Measurements from ENCODE around the gene DIAPH1.

DIAPH1 gene

DNA sequence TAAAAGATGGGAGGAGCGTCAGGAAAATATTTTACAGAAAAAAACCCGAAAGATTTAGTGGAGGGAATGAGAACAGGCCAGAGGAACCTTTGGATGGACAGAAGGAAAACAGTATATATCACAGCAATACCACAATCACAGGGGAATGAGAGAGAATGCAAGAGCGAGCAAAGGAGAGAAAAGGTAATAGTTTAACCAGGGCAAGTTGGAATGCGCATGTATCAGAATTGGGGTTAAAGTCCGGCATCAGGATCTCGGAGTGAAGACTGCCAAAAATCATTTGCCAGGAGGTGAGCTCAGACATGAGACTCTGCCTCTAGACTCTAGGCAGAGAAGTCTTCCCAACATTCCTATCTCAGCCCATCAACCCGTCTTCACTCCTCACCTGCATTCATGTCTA, 93.1 kb downstream of the DIAPH1 start:
- peak overlapping the region; percentile 42 to 70 for H3K27ac Mint-ChIP-seq
- DNase-seq (no peak), ATAC-seq (replicated peaks) (no peak)
- H3K4me3 Mint-ChIP-seq = no peak overlapping the region
- H3K9me3 Mint-ChIP-seq = no peaks in the 10 kb centered on the region
- peaks cover 4 to 14% of the 10 kb centered on the region in 2 donors for H3K4me1 Mint-ChIP-seq (ENCODE audit: low read depth in 2 of 2)
- H3K36me3 Mint-ChIP-seq (ENCODE audit: insufficient read depth) = peaks cover 66% of the 10 kb centered on the region
- no peaks in the 10 kb centered on the region for H3K27me3 Mint-ChIP-seq

DNA sequence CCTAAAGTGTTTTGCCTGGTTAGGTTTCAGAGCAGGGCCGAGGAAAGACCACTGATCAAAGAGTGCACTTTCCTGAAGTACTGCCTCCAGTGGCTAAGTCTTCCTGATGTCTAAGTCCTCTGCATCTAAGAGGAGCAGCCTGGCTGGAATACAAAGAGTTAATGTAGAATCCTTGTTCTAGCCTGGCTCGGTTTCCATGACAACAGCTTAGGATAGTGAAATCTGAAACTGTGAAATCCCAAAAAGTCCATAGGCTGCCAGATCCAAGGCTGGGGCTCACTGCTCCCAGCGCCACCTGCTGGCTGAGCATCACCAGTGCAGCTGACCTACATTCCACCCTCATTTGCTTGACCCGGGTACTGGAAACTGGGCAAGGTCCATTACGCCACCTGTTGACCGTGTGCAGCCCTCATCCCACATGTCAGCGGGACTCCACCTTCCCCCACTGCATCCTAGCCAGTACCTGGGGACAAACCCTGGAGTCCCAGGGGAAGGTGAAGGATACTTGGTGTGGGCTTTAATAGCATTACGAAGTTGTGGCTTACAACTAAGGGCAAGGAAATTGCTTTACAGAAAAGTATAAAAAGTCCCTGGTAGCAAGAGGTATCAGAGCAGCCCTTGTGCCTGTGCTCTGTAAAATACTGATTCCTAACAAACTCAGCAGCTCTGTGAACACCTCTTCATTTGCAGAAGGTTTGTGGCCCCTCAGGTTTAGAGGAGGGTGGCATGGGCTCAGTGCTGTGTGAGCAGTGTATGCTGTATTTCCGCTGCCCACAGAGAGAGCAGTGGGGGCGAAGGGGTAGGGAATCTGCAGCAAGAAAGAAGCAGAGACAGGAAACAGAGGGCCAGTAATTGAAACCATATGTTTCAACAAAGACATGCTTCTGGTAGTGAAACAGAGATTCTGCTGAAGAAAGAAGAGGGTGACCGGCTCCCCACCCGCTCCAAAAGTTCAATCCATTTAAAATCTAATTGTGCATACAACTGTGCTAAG, 93.9 kb downstream of the DIAPH1 start:
- peak; percentile 85 for ATAC-seq (replicated peaks)
- Mint-ChIP-seq H3K4me3 (no peak overlapping the region), H3K4me1 (ENCODE audit: low read depth in 2 of 2) (peaks cover 7 to 14% of the 10 kb centered on the region in 2 donors), H3K27me3 (no peaks in the 10 kb centered on the region), H3K36me3 (ENCODE audit: insufficient read depth) (peaks cover 74% of the 10 kb centered on the region), H3K9me3 (no peaks in the 10 kb centered on the region), H3K27ac (peak overlapping the region; percentile 42 to 70)
- DNase-seq = peak; percentile 38 to 49 (median 45)

DNA sequence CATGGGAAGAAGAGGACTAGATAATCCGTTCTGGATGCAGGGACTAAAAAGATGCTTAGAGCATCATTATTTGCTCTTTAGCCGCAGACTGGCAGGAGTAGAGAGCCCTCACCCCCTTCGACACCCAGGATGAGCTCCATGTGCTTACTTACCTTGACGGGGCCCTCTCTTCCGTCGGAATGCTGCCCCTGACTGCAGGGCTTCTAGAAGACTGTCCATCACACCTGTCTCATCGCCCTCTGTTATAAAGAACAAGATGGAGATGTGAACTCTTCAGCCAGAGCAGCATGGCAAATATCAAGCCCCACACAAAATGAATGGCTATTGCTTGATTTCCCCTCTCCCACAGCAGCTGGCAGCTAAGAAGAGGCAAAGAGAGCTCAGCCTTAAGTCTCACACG, 94.8 kb downstream of the DIAPH1 start:
- Mint-ChIP-seq H3K27me3 (no peaks in the 10 kb centered on the region), H3K4me1 (ENCODE audit: low read depth in 2 of 2) (peaks cover 7 to 14% of the 10 kb centered on the region in 2 donors), H3K9me3 (no peaks in the 10 kb centered on the region), H3K27ac (no peak overlapping the region), H3K4me3 (no peak overlapping the region), H3K36me3 (ENCODE audit: insufficient read depth) (peaks cover 83% of the 10 kb centered on the region)
- DNase-seq (no peak), ATAC-seq (replicated peaks) (no peak)

DNA sequence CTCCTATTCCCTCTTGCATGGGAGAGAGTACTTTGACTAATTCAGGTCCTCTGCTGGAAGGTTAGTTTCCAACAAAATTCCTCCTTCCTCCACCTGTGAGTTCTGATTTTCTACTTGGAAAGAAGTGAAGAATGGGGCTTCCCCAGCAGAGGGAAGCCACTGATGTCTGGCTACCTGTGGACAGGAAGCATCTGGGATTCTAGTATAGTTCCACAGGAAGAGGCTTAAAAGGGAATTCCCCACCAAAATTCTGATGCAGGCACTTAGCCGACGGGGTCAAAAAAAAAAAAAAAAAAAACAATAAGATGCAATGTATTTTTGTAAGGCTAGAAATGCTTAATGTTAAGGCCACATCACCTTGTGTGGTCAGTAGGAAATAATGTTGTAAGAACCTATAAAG, 96.5 kb downstream of the DIAPH1 start:
- Mint-ChIP-seq H3K9me3 (no peaks in the 10 kb centered on the region), H3K4me1 (ENCODE audit: low read depth in 2 of 2) (peaks cover 7 to 15% of the 10 kb centered on the region in 2 donors), H3K27me3 (no peaks in the 10 kb centered on the region), H3K4me3 (no peak overlapping the region), H3K27ac (peak overlapping the region; percentile 20 to 58), H3K36me3 (ENCODE audit: insufficient read depth) (peaks cover 93% of the 10 kb centered on the region)
- no peak for ATAC-seq (replicated peaks)
- no peak for DNase-seq

DNA sequence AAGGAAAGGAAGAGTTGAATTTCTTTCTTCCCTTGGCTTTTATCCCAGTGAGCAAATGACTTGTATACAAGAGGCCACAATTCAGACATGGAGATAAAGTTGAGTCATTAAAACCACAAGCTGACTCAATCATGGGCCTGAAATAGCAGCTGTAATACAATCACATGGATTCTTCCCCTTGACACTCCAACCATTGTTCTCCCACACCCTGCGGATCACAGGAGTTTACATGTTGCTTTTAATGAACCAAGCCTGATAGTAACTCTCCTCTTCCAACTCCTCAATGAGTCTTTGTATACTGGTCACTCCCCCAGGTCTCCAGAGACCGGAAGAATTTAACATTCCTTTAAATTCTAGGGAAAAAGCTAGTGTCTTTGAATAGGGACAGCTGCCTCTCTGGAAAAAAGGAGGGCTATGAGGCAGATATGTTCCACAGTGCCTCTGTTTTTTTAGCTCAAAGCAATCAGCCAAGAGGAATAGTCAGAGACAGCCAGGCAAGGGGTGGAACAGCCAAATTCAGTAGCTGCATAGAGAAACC, 97.5 kb downstream of the DIAPH1 start:
- Mint-ChIP-seq H3K27me3 (no peaks in the 10 kb centered on the region), H3K4me1 (ENCODE audit: low read depth in 2 of 2) (peaks cover 13 to 23% of the 10 kb centered on the region in 2 donors), H3K9me3 (no peaks in the 10 kb centered on the region), H3K4me3 (no peak overlapping the region), H3K27ac (peak overlapping the region in 1 of 2 donors; percentile 58), H3K36me3 (ENCODE audit: insufficient read depth) (peaks cover 93% of the 10 kb centered on the region)
- no peak for DNase-seq
- no peak for ATAC-seq (replicated peaks)

DNA sequence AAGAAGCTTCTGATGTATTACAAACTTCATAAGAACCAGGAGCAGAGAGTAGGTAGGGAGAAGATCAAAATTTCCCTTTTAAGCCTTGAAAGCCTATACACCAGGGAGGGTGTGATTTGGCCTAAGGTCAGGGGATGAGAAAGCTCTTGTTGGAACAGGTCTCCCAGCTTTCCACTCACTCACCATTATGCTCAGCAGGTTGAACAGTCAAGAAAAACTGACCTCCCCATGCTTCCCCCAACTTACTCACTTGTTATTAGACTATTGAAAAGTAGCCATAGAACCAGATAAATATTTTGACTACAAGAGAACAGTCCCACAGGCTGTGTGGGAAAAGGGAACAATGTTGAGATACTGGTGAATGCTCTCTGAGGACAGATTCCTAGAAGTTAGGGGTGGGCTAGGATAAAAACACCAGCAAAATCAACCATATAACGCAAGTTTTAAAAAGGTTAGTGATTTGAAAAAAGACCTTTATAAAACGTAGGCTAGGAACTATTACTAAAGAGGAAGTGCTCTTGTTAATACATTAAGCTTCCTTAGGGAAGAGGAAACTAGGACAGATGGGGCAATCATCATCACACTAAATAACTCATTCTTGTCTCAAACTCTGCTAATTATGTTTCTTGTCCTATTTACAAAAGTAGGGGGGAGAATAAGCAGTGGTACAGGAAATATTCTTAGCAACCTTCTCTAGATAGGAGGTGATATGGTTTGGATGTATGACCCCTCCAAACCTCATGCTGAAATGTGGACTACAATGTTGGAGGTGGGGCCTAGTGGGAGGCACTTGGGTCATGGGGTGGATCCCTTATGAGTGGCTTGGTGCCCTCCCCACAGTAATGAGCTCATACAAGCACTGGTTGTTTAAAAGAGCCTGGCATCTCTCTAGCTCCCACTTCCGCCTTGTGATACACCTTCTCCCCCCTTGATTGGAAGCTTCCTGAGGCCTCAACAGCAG, 98.9 kb downstream of the DIAPH1 start:
- Mint-ChIP-seq H3K4me1 (ENCODE audit: low read depth in 2 of 2) (peaks cover 20 to 28% of the 10 kb centered on the region in 2 donors), H3K27ac (peak overlapping the region; percentile 20 to 54), H3K4me3 (no peak overlapping the region), H3K27me3 (no peaks in the 10 kb centered on the region), H3K36me3 (ENCODE audit: insufficient read depth) (peaks cover 95% of the 10 kb centered on the region), H3K9me3 (no peaks in the 10 kb centered on the region)
- no peak for ATAC-seq (replicated peaks)
- no peak for DNase-seq

DNA sequence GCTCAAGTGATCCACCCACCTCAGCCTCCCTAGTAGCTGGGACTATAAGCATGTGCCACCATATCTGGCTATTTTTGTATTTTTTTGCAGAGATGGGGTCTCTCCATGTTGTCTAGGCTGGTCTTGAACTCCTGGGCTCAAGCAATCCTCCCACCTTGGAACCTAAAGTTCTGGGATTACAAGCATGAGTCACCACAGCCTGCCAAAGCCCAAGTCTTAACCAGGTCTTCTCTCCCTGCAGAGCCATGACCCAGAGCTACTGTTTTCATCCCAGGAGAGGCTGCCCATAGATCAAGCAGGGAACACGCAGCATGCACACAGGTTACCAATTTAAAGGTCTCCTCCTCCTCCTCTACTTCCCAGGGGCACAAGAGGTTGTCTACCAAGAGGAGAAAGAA, 100.2 kb downstream of the DIAPH1 start:
- H3K27ac Mint-ChIP-seq = peak overlapping the region; percentile 5 to 19
- H3K27me3 Mint-ChIP-seq = no peaks in the 10 kb centered on the region
- H3K36me3 Mint-ChIP-seq (ENCODE audit: insufficient read depth) = peaks cover 88% of the 10 kb centered on the region
- DNase-seq (no peak), ATAC-seq (replicated peaks) (no peak)
- peaks cover 29 to 34% of the 10 kb centered on the region in 2 donors for H3K4me1 Mint-ChIP-seq (ENCODE audit: low read depth in 2 of 2)
- H3K4me3 Mint-ChIP-seq = no peak overlapping the region
- H3K9me3 Mint-ChIP-seq = no peaks in the 10 kb centered on the region

DNA sequence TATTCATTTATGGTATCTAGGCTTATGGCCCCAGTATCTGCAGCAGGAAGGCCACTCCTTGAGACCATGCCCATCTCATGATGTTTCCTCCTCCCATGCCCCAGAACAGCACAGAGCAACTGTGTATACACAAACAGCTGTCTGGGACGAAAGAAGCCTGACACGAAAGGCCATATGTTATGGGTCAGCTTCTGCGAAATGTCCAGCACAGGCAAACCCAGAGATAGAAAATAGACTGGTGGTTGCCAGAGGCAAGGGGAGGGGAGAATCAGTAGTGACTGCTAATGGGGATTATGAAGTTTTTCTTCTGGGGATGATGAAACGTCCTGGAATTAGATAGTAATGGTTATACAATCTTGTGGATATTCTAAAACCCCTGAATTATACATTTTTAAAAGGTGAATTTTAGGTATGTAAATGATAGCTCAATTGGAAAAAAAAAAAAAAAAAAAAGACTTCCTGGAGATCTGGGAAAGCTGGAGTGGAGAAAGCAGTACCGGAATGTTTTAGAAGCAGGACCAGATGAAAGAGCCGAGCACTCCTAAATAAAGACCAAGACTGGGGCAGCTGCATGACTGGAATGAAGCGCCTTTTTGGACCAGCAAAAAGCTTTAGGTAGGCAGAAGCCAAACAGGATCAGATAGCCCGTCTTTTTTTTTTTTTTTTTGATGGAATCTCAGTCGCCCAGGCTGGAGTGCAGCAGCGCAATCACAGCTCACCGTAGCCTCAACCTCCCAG, 100.8 kb downstream of the DIAPH1 start:
- Mint-ChIP-seq H3K27me3 (no peaks in the 10 kb centered on the region), H3K36me3 (ENCODE audit: insufficient read depth) (peaks cover 88% of the 10 kb centered on the region), H3K4me3 (no peak overlapping the region), H3K4me1 (ENCODE audit: low read depth in 2 of 2) (peaks cover 33 to 39% of the 10 kb centered on the region in 2 donors), H3K27ac (peak overlapping the region; percentile 19 to 75), H3K9me3 (no peaks in the 10 kb centered on the region)
- DNase-seq (no peak), ATAC-seq (replicated peaks) (no peak)

DNA sequence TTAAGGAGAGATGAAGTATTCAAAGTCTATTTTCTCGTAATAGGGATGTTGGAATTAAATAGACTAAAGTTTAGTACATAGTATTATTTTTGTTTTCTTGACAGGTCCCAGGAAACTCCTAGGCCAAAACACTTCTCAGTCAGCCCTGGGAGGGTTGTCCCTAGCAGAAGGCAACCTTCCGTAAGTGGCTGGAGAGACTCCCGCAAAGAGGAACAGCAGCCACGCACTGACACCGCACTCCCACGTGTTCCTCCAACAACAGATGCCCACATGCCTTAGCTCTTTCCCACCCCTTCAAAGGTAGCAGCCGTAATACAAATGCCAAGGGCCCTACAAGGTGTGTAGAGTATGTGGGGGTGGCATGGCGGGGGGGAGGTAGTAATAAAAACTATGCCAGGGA, 101.5 kb downstream of the DIAPH1 start:
- H3K4me1 Mint-ChIP-seq (ENCODE audit: low read depth in 2 of 2) = peaks cover 40 to 46% of the 10 kb centered on the region in 2 donors
- no peaks in the 10 kb centered on the region for H3K9me3 Mint-ChIP-seq
- ATAC-seq (replicated peaks) (no peak), DNase-seq (no peak)
- H3K27me3 Mint-ChIP-seq = no peaks in the 10 kb centered on the region
- no peak overlapping the region for H3K4me3 Mint-ChIP-seq
- H3K36me3 Mint-ChIP-seq (ENCODE audit: insufficient read depth) = peaks cover 91% of the 10 kb centered on the region
- H3K27ac Mint-ChIP-seq = peak overlapping the region in 1 of 2 donors; percentile 75

DNA sequence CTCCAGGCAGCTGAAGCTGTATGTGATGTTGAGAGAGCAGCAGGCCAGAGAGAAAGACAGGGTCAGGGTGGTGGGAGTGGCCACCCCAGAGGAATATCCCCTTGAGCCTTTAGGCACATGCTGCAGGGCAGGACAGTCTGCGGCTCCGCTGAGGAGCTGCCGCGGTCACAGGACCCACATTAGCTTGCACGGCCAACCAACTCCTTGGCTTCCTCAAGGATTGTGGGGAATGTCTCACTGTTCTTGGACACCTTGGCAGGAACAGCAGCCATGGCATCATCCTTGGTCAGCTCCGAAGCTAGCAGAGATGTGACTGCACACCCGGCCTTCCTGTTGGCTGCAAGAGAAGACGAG, 102.2 kb downstream of the DIAPH1 start:
- H3K27ac Mint-ChIP-seq = peak overlapping the region in 1 of 2 donors; percentile 89
- H3K36me3 Mint-ChIP-seq (ENCODE audit: insufficient read depth) = peaks cover 88% of the 10 kb centered on the region
- peaks cover 37 to 45% of the 10 kb centered on the region in 2 donors for H3K4me1 Mint-ChIP-seq (ENCODE audit: low read depth in 2 of 2)
- H3K27me3 Mint-ChIP-seq = no peaks in the 10 kb centered on the region
- H3K9me3 Mint-ChIP-seq = no peaks in the 10 kb centered on the region
- no peak for DNase-seq
- H3K4me3 Mint-ChIP-seq = no peak overlapping the region
- ATAC-seq (replicated peaks) = no peak

DNA sequence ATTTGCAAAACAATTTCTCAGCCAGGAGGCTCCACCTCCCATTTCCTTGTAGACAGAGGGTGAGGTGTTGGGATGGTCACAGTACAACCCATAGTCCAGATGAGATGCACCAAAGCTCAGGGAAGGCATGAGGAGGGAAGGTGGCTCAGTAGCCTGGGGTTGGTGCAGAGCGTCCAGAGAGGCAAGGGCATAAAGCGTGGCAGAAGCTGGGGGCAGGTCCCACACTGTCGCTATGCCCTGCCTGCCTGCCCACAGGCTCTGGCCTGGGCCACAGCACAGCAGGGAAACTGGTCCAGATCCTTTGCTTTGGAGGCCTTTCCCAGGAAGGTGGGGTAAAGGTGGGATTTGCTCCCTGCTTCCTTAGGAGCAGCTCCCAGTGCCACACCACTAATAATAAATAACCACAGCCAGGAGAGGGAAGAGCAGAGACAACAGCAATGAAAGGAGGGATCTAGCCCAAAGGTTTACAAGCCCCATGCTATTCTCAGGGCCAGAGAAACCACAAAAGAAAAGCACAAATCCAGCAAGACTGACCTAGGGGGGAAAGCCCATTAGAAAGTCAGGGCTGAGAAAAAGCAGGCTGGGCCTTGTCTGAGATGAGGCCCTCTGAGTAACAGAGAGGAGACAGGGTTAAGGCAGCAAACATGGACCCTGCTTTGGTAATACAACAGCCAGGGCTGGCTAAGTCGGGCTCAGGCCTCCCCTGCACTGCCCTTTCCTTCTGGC, 102.7 kb downstream of the DIAPH1 start:
- peak overlapping the region in 1 of 2 donors; percentile 45 for H3K4me3 Mint-ChIP-seq
- H3K27ac Mint-ChIP-seq = peak overlapping the region in 1 of 2 donors; percentile 89
- peaks cover 86% of the 10 kb centered on the region for H3K36me3 Mint-ChIP-seq (ENCODE audit: insufficient read depth)
- no peak for ATAC-seq (replicated peaks)
- DNase-seq = no peak
- H3K4me1 Mint-ChIP-seq (ENCODE audit: low read depth in 2 of 2) = peaks cover 37 to 45% of the 10 kb centered on the region in 2 donors
- no peaks in the 10 kb centered on the region for H3K27me3 Mint-ChIP-seq
- no peaks in the 10 kb centered on the region for H3K9me3 Mint-ChIP-seq

DNA sequence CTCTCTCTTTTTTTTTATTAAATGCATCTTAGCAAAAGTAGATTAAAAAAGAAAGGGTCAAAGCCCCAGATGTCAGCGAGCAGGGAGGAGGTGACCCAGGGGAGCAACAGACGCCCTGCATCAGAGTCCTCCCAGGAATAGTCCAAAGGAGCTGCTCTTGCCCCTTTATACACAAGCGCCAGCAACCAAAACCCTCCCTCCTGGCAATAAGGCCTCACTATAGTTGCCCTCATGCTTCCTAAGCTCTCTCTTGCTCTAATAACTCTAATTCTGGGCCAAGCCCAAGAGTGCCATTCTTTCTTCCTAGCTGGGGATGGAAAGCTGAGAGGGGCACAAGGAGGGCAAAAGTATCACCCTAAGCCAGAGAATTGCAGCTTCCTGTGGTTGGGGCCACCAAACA, 103.7 kb downstream of the DIAPH1 start:
- Mint-ChIP-seq H3K4me3 (no peak overlapping the region), H3K9me3 (no peaks in the 10 kb centered on the region), H3K36me3 (ENCODE audit: insufficient read depth) (peaks cover 76% of the 10 kb centered on the region), H3K27me3 (no peaks in the 10 kb centered on the region), H3K27ac (peak overlapping the region; percentile 51 to 89), H3K4me1 (ENCODE audit: low read depth in 2 of 2) (peaks cover 35 to 45% of the 10 kb centered on the region in 2 donors)
- DNase-seq = no peak
- ATAC-seq (replicated peaks) = no peak
